ENCODE measurements around the gene KBTBD4. TPM values are rescaled to one million over a fixed set of nuclear protein-coding genes. Genes with fewer than 3 reads are reported as not detected.

The KBTBD4 gene
- total RNA-seq, 6 experiments from 2014 or later = 15.9 to 19.4 (median 18.4) TPM

DNA sequence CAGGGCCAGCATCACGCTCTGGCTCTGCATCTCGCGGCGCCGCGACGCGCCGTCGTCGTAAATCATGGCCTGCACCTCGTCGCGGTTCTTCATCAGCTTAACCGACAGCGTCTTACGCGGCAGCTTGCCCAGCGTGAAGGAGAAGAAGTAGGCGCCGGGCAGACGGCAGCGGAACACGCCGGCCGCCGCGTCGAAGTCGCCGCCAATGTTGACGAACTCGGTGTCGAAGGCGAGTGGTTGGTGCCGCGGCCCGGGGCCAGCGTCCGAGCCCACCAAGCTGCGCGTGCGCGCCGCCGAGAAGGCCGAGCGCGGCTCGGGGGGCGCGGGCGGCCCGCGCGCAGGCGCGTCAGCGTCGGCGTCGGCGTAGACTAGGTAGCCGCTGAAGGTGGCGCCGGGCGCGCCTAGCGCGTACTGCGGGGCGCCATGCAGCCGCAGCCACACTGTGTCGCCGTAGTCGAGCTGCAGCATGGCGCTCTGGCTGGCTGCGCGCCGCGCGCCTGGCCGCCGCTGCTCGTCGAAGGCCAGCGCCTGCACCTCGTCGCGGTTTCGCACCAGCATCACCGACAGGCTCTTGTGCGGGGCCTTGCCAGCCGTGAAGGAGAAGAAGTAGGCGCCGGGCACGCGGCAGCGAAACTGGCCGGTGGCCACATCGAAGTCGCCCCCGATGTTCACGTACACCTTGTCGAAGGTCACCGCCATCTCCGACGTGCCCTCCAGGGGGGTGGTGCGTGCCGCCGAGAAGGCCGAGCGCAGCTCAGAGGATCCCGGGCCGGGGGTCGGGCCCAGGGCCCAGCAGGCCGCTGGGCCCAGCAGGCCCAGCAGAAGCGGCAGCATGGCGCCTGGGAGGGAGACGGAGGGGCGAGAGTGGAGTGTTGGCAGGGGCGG lies 11.4 kb upstream of the KBTBD4 start:
- H3K27me3 Mint-ChIP-seq (ENCODE audit: insufficient read depth) = peaks cover 31% of the 10 kb centered on the region
- TF ChIP-seq, protein P1, sequence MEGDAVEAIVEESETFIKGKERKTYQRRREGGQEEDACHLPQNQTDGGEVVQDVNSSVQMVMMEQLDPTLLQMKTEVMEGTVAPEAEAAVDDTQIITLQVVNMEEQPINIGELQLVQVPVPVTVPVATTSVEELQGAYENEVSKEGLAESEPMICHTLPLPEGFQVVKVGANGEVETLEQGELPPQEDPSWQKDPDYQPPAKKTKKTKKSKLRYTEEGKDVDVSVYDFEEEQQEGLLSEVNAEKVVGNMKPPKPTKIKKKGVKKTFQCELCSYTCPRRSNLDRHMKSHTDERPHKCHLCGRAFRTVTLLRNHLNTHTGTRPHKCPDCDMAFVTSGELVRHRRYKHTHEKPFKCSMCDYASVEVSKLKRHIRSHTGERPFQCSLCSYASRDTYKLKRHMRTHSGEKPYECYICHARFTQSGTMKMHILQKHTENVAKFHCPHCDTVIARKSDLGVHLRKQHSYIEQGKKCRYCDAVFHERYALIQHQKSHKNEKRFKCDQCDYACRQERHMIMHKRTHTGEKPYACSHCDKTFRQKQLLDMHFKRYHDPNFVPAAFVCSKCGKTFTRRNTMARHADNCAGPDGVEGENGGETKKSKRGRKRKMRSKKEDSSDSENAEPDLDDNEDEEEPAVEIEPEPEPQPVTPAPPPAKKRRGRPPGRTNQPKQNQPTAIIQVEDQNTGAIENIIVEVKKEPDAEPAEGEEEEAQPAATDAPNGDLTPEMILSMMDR (IDR thresholded peaks at IDR 0.05) = no peak
- no peak overlapping the region for H3K4me3 Mint-ChIP-seq
- no peaks in the 10 kb centered on the region for H3K4me1 Mint-ChIP-seq (ENCODE audit: low read depth)
- no peaks in the 10 kb centered on the region for H3K9me3 Mint-ChIP-seq
- H3K27ac Mint-ChIP-seq = no peak overlapping the region
- H3K36me3 Mint-ChIP-seq (ENCODE audit: low read depth) = no peaks in the 10 kb centered on the region
- DNase-seq = no peak

DNA sequence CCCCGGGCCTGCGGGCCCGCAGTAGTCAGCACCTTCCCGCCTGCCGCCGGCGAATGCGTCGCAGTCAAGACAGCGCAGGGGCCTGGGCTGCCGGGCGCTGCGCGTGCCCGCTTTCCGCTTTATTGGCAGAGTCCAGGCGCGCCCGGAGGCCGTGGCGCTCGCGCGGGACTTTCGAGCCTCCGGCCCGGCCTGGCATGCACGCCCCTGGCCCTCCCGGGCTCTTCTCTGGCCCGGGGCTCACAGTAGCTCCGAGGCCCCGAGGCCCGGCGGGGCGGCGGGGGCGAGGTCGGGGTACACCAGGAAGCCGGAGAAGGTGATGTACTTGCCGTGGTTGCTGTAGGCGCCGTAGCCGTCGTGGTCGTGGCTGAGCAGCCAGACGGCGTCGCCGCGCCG lies 10.8 kb upstream of the KBTBD4 start:
- no peaks in the 10 kb centered on the region for H3K9me3 Mint-ChIP-seq
- no peak overlapping the region for H3K4me3 Mint-ChIP-seq
- no peaks in the 10 kb centered on the region for H3K4me1 Mint-ChIP-seq (ENCODE audit: low read depth)
- TF ChIP-seq, protein P1 (IDR thresholded peaks at IDR 0.05) = no peak
- no peak for DNase-seq
- H3K36me3 Mint-ChIP-seq (ENCODE audit: low read depth) = peaks cover under 1% of the 10 kb centered on the region; the same call in 1 of the 2 replicates
- peaks cover 28% of the 10 kb centered on the region for H3K27me3 Mint-ChIP-seq (ENCODE audit: insufficient read depth)
- no peak overlapping the region for H3K27ac Mint-ChIP-seq

- DNase-seq = no peak
- Mint-ChIP-seq H3K27ac (no peak overlapping the region), H3K4me3 (no peak overlapping the region), H3K4me1 (ENCODE audit: low read depth) (no peaks in the 10 kb centered on the region), H3K36me3 (ENCODE audit: low read depth) (peaks cover 5% of the 10 kb centered on the region), H3K27me3 (ENCODE audit: insufficient read depth) (peaks cover 26% of the 10 kb centered on the region), H3K9me3 (no peaks in the 10 kb centered on the region)
- TF ChIP-seq, protein P1 (IDR thresholded peaks at IDR 0.05) = no peak
Measured at GRCh38 chr11:47589118-47589517, 10.3 kb upstream of the KBTBD4 start.

GRCh38 chr11:47587723-47588326 lies 9.1 kb upstream of the KBTBD4 start:
- H3K4me1 Mint-ChIP-seq (ENCODE audit: low read depth) = no peaks in the 10 kb centered on the region
- DNase-seq = no peak
- H3K27ac Mint-ChIP-seq = no peak overlapping the region
- peaks cover 15% of the 10 kb centered on the region for H3K27me3 Mint-ChIP-seq (ENCODE audit: insufficient read depth)
- peaks cover 14% of the 10 kb centered on the region for H3K36me3 Mint-ChIP-seq (ENCODE audit: low read depth)
- no peaks in the 10 kb centered on the region for H3K9me3 Mint-ChIP-seq
- H3K4me3 Mint-ChIP-seq = no peak overlapping the region
- TF ChIP-seq, protein P1 (IDR thresholded peaks at IDR 0.05) = no peak

GRCh38 chr11:47587039-47587716 lies 8.4 kb upstream of the KBTBD4 start:
- no peaks in the 10 kb centered on the region for H3K9me3 Mint-ChIP-seq
- DNase-seq = no peak
- no peaks in the 10 kb centered on the region for H3K4me1 Mint-ChIP-seq (ENCODE audit: low read depth)
- no peak overlapping the region for H3K4me3 Mint-ChIP-seq
- TF ChIP-seq, protein P1 (IDR thresholded peaks at IDR 0.05) = no peak
- peaks cover 8% of the 10 kb centered on the region; the same call in 1 of the 2 replicates for H3K27me3 Mint-ChIP-seq (ENCODE audit: insufficient read depth)
- no peak overlapping the region for H3K27ac Mint-ChIP-seq
- peaks cover 14% of the 10 kb centered on the region for H3K36me3 Mint-ChIP-seq (ENCODE audit: low read depth)
